Skeletal muscle satellite cell (primary cell): ENCODE results near the gene NFASC.

Experiments
- H3K27me3 ChIP-seq: 2 replicates; pipeline ENCODE4 v1.7.0; 2013; ENCODE audit warnings: low read length; ENCODE audit not compliant: control insufficient read depth, insufficient read depth
- H3K36me3 ChIP-seq: 2 replicates; pipeline ENCODE4 v1.7.0; 2013; ENCODE audit warnings: mild to moderate bottlenecking, control low read depth, low read length; ENCODE audit not compliant: insufficient read depth
- H3K4me1 ChIP-seq: 2 replicates; pipeline ENCODE4 v1.7.0; 2013; ENCODE audit warnings: low read length; ENCODE audit not compliant: control insufficient read depth, insufficient read depth
- H3K4me2 ChIP-seq: 2 replicates; pipeline ENCODE4 v1.7.0; 2013; ENCODE audit warnings: mild to moderate bottlenecking, low read length
- H3K4me3 ChIP-seq: 2 replicates; pipeline ENCODE4 v1.7.0; 2013; ENCODE audit warnings: low read length
- H3K9ac ChIP-seq: 2 replicates; pipeline ENCODE4 v1.7.0; 2013; ENCODE audit warnings: mild to moderate bottlenecking, low read depth, low read length, moderate library complexity
- H3K9me3 ChIP-seq: replicated peaks from 2 replicates; pipeline ENCODE4 v1.7.0; 2013; ENCODE audit warnings: mild to moderate bottlenecking, control low read depth, low read length

The NFASC gene

DNA sequence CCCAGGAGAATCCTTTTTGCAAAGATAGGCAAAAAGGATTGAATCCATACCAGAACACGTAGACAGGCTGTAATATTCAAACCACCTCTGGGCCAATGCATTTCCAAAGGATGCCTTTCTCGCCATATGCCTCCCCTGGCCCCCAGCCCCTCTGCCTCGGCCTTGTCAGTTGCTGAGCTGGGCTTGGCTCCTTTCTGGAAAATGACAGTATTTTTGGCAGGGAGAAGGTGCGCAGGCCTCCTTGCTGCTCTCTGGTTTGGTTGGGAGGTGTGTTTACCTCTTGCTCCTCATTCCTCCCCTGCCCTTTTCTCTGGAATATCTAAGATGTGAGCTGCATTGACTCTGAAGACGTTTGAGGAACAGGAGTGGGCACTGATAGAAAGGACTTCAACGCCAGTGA lies 146.3 kb downstream of the NFASC start:
- no peak overlapping the region for H3K4me3 ChIP-seq
- no peak overlapping the region for H3K9ac ChIP-seq
- peaks cover 38% of the 10 kb centered on the region for H3K27me3 ChIP-seq
- no peak overlapping the region for H3K4me2 ChIP-seq
- no peaks in the 10 kb centered on the region for H3K36me3 ChIP-seq
- H3K9me3 ChIP-seq, result no peaks in the 10 kb centered on the region
- H3K4me1 ChIP-seq, result no peaks in the 10 kb centered on the region

DNA sequence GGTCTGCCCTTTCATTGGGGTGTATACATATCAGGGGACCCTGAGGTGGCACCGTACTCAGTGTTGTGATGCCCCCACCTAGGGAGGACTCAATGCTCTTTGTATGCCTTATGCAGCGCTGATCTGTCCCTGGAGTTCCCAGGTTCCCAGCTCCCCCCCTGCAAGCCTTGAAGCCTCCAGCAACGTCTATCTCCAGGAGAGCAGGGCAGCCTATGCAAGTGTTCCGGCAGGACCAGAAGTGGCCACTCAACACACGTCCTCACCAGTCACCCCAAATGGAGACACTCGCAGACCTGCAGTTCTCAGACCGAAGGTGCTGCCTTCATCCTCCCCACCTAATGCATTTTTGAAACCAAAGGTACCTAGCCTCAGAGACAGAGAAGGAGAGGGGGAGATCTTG lies 147.1 kb downstream of the NFASC start:
- Histone ChIP-seq H3K4me2 (no peak overlapping the region), H3K36me3 (no peaks in the 10 kb centered on the region), H3K4me3 (no peak overlapping the region), H3K4me1 (no peaks in the 10 kb centered on the region), H3K9ac (no peak overlapping the region), H3K9me3 (no peaks in the 10 kb centered on the region), H3K27me3 (peaks cover 43% of the 10 kb centered on the region)

DNA sequence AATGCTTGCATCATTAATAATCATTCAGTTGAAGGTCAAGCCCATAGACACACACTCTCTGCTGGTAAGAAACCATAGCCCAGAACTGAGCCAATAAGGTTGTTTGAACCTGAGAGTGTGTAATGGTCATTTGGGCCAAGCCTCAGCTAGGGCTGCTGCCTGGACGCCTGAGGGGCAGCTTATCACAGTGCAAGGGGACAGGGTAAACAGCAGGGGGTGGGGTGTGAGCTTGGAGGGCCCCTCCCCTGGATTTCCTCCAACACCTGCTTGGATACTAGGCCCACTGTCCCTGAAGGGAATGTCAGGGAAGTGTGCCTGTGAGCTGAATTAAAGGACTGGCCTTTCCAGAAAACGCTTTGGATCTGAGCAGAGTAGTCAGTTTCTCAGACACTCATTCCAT lies 147.7 kb downstream of the NFASC start:
- H3K4me2 ChIP-seq, result no peak overlapping the region
- H3K27me3 ChIP-seq, result peaks cover 46% of the 10 kb centered on the region
- H3K9ac ChIP-seq, result no peak overlapping the region
- H3K36me3 ChIP-seq, result no peaks in the 10 kb centered on the region
- no peaks in the 10 kb centered on the region for H3K9me3 ChIP-seq
- no peak overlapping the region for H3K4me3 ChIP-seq
- H3K4me1 ChIP-seq, result no peaks in the 10 kb centered on the region

DNA sequence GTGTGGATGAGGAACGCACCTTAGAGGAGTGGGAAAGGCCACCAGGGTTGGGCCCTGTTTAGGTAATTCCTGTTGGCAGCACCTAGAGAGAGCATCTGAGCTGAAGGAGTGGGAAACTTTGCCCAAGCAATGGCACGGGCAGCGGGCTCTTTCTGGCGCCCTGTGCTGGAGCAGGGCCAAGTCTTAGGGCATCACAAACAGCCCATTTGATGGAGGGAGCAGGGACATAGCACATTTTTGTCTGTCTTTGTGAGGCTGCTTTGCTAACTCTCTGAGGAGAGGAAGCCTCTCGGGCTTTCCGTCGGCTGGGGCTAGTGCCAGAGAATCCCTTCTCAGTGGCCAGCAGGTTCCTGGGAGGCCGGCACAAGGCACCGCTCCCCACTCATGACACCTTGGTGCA lies 149.8 kb downstream of the NFASC start:
- Histone ChIP-seq H3K9ac (no peak overlapping the region), H3K4me3 (no peak overlapping the region), H3K27me3 (peaks cover 39% of the 10 kb centered on the region), H3K9me3 (no peaks in the 10 kb centered on the region), H3K4me1 (no peaks in the 10 kb centered on the region), H3K36me3 (no peaks in the 10 kb centered on the region), H3K4me2 (no peak overlapping the region)

DNA sequence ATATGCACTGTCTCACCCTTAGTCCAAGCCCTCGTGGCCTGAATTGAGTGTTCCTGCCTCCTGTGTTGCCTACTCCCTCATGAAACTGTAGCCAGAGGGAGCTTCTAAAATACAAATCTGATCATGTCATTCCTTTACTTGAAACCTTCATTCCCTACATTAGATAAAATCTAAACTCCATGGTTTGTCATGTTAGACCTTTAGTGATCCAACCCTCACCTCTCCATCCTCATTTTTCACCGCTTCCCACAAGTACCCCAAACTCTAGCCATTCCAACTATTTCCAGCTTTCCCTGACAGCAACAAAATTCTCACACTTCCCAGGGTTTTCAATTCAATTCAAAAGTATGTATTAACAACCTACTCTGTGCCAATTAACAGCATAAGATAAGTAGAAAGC lies 154.0 kb downstream of the NFASC start:
- Histone ChIP-seq H3K27me3 (peaks cover 59% of the 10 kb centered on the region), H3K4me2 (no peak overlapping the region), H3K36me3 (no peaks in the 10 kb centered on the region), H3K9ac (no peak overlapping the region), H3K4me1 (no peaks in the 10 kb centered on the region), H3K4me3 (no peak overlapping the region), H3K9me3 (no peaks in the 10 kb centered on the region)

DNA sequence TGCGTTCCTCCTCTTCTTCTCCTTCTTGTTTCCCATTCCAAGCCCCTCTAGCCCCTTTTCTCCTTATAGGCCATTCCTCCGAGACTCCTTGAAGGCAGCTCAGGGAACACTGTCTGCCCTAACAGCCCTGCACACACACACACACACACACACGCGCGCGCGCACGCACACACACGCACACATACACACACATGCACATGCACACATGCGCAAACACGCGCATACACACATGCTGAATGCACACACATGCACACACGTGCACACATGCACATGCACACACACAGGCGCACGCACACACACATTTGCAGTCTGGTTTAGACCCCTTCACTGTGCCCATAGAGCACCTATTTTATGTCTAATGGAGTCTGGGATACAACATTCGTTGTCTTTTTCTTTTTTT lies 154.6 kb downstream of the NFASC start:
- H3K27me3 ChIP-seq, result peaks cover 59% of the 10 kb centered on the region
- no peaks in the 10 kb centered on the region for H3K36me3 ChIP-seq
- no peaks in the 10 kb centered on the region for H3K4me1 ChIP-seq
- H3K4me2 ChIP-seq, result no peak overlapping the region
- H3K4me3 ChIP-seq, result no peak overlapping the region
- H3K9ac ChIP-seq, result no peak overlapping the region
- H3K9me3 ChIP-seq, result no peaks in the 10 kb centered on the region

DNA sequence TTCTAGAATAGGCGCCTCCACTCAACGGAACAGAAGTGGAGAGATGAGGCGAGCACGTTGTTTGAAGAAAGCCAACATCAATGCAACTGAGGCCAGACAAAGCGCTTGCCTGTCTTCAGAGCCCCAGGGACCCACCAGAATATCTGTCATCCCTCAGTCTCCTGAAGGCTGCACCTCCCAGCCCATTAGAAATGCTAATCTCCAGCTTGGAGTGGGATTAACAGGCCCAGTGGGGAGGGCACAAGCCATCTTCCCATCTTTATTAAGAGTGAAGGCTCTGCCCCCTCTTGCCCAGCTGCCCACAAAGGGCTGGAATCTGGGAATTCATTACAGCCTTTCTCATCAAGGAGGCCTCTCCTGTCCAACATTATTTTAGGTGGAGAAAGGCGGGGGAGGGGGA lies 155.5 kb downstream of the NFASC start:
- Histone ChIP-seq H3K36me3 (no peaks in the 10 kb centered on the region), H3K27me3 (peaks cover 62% of the 10 kb centered on the region), H3K4me3 (no peak overlapping the region), H3K9ac (no peak overlapping the region), H3K9me3 (no peaks in the 10 kb centered on the region), H3K4me2 (no peak overlapping the region), H3K4me1 (no peaks in the 10 kb centered on the region)

DNA sequence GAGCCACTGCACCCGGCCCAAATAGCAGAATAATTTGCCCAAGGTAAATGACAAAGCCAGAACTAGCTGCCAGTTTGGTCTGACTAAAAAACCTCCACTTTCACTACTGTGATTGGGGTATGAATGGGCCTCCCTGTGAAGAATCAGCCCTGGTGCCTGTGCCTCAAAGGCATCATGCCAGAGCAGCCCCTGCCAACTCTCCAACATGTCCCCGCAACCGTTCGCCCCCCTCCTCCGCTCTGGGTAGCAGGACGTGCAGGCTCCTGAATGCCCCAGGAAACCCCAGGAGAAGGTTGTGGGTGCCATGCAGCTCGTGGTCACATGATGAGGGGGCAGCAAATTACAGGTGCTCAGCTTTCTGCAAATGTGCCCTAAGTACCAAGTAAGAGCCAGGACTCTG lies 157.7 kb downstream of the NFASC start:
- H3K4me1 ChIP-seq, result no peaks in the 10 kb centered on the region
- no peak overlapping the region for H3K9ac ChIP-seq
- no peaks in the 10 kb centered on the region for H3K9me3 ChIP-seq
- peaks cover 60% of the 10 kb centered on the region for H3K27me3 ChIP-seq
- H3K36me3 ChIP-seq, result no peaks in the 10 kb centered on the region
- H3K4me2 ChIP-seq, result no peak overlapping the region
- H3K4me3 ChIP-seq, result no peak overlapping the region

DNA sequence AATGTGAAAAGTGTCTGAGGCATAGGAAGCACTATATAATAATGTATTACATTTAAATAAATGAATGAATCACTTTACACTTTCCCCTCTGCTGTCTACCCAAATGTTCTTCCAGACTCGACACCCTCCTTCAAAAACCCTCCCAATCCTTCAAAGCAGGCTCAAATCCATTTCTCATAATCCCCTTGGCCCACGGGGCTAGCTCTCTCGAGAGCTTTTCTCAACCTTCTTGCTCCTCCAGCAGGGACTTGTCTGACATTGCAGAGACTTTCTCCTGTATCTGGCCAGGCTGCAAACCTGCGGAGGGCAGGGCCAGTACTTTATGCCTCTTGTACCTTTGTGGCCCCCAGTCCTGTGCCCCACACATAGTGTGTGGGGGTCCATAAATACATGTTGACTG lies 158.3 kb downstream of the NFASC start:
- Histone ChIP-seq H3K27me3 (peaks cover 64% of the 10 kb centered on the region), H3K36me3 (no peaks in the 10 kb centered on the region), H3K4me1 (no peaks in the 10 kb centered on the region), H3K9ac (no peak overlapping the region), H3K4me3 (no peak overlapping the region), H3K9me3 (no peaks in the 10 kb centered on the region), H3K4me2 (no peak overlapping the region)

DNA sequence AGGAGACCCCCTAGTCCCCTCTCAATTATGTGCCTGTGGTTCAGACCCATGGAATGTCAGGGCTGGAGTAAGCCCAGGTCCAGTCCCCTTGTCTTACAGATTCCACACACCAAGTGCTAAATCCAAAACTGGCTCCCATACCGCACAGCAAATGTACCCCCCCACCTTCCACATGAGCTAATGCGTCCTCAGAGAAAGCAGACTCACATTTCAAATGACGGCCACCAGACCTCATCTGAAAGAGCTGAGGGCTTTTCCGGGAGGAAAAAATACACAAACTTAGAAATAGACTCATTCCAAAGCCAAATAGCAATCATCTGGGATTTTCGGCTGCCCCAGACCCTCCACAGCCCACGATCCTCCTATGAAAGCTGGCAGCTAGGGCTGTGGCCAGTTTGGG lies 159.6 kb downstream of the NFASC start:
- Histone ChIP-seq H3K36me3 (no peaks in the 10 kb centered on the region), H3K9me3 (no peaks in the 10 kb centered on the region), H3K4me2 (no peak overlapping the region), H3K4me3 (no peak overlapping the region), H3K4me1 (no peaks in the 10 kb centered on the region), H3K27me3 (peaks cover 66% of the 10 kb centered on the region), H3K9ac (no peak overlapping the region)

DNA sequence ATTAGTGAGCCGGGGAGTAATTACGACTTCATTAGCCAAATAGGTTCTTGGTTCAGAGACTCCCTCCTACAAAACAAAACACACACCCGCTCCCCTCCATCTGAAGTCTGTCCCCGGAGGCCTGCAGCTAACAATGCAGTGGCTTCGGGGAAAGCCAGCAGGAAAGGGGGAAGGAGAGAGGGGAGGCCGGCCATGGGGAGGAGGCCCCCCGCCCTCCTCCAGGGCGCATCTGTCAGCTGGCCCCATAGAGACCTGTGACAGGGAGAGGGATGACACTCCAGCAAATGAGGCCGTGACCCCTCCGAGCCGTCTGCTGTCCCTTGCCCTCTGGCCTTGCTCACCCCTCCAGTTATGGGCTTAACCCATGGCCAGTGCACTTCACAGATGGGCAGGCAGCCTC lies 160.2 kb downstream of the NFASC start:
- peaks cover 69% of the 10 kb centered on the region for H3K27me3 ChIP-seq
- no peak overlapping the region for H3K4me2 ChIP-seq
- no peak overlapping the region for H3K9ac ChIP-seq
- no peaks in the 10 kb centered on the region for H3K4me1 ChIP-seq
- no peak overlapping the region for H3K4me3 ChIP-seq
- no peaks in the 10 kb centered on the region for H3K9me3 ChIP-seq
- no peaks in the 10 kb centered on the region for H3K36me3 ChIP-seq

DNA sequence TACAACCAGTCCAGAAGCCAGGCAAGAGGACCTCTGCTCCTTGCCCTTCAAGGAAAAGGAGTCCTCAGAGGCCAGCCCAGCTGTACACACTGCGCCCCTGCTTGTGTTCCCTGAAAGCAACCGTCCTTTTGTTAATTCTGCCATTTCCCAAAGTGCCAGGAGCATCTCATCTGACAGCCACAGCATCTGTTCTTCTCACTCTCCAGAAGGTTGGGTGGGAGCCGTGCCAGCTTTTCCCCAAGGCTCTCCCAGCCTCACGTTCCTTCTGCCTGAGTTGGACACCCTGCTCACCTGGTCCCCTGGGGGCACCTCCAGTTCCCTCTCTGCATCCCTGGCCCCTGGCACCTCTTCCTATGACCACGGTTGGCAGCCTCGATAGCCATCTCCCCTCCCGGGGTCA lies 161.8 kb downstream of the NFASC start:
- no peaks in the 10 kb centered on the region for H3K4me1 ChIP-seq
- no peaks in the 10 kb centered on the region for H3K36me3 ChIP-seq
- no peak overlapping the region for H3K4me3 ChIP-seq
- no peak overlapping the region for H3K4me2 ChIP-seq
- peaks cover 73% of the 10 kb centered on the region for H3K27me3 ChIP-seq
- no peaks in the 10 kb centered on the region for H3K9me3 ChIP-seq
- H3K9ac ChIP-seq, result no peak overlapping the region
